SH-SY5Y (cell line): ENCODE data around the gene ALDH8A1.

Experiments used
- GATA2 ChIP-seq: IDR thresholded peaks from 2 replicates; pipeline ENCODE4 v1.6.1; 2011; ENCODE audit warnings: mild to moderate bottlenecking, low read depth, low read length
- GATA3 ChIP-seq: IDR thresholded peaks from 2 replicates; pipeline ENCODE4 v1.6.1; 2011; ENCODE audit warnings: low read depth, mild to moderate bottlenecking, low read length, moderate library complexity

DNA sequence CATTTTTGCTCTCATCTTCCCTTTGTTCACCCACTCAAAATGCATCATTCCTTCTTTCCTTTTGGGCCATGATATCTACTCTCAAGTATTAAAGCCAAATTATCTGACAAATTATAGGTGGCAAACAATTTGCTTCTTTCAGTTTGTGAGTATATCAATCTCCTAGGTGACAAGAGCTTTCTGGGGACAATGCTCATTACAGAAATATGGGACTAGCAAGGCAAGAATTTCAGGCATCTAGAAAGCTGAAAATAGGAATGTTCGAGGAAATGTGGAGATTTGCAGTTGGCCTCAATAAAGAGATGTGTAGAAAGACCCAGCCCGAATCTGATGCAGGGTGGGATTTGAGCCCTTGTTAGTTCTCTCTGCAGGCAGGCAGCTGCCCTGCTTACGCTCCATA lies 71.8 kb downstream of the ALDH8A1 start:
- TF ChIP-seq GATA2 = no peak
- TF ChIP-seq GATA3 = no peak
